CD4-positive, alpha-beta T cell treated with Interleukin-17A for 1 hour (primary cell): ENCODE measurements around the gene SLIT2.

Source experiments
- DNase-seq: peaks from one replicate; pipeline ENCODE4 v3.0.0-alpha.2; 2020

Gene SLIT2

DNA sequence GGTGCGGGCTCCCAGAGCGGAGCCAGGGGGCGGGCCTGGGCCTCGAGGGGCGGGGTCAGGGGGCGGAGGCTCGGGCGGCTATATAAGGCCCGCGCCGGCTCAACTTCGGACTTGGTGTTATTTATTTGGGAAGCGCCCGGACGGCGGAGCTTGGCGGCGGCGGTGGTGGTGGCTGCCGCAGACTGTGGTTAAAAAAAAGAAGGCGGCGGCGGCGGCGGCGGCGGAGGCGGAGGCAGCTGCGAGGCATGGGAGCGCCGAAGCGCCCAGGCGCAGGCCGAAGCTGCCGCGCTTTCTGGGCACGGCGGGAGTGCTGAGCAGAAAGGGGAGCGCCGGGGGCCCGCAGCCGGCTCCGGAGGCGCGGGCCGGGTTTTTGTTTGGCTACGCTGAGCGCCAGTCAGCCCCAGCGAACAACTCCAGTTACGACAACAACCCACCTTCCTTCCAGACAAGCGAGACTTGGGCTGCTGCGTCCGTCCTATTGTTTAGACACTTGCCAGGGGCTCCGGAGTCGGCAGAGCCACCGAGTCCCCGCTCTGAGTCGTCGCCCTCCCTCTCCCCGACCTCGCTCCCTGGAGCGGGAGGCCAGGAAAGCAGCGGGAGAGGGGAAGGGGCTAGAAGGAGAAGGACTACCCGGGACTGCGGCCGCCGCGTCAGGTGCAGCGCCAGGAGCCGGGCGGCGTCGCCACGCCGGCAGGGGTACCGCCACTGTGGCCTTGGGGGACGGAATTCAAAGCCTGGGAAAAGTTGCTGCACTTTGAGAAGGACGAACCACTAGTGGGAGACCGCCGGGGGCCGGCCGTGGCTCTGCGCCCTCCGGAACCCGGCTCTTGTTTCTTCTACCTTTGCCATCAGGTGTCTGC lies at the start of gene SLIT2:
TSS of gene SLIT2 (plus strand) at position 110 of the 860 bp plus-strand sequence. CDS start 1,911 bp downstream, outside the sequence.
- no peak for DNase-seq

DNA sequence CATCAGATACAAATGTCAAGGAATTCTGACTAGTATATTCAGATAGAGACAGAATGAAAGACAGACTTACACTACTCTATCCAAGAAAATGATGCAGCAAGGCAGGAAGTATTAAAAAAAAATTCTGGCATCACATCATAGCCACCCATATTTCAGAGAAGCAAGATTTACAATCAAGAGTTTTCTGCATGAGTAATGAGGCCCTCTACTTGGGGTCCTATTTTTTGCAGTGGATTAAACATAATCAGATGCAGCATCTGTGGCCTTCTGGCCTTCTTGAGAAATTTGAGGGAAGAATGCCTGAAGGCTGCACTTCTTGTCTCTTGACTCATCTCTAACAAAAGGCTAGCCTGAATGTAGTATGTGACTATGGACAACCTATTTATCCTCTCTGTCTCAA lies 48.2 kb upstream of the SLIT2 start:
- no peak for DNase-seq

GRCh38 chr4:20217521-20217920 lies 34.2 kb upstream of the SLIT2 start:
- DNase-seq, result no peak

DNA sequence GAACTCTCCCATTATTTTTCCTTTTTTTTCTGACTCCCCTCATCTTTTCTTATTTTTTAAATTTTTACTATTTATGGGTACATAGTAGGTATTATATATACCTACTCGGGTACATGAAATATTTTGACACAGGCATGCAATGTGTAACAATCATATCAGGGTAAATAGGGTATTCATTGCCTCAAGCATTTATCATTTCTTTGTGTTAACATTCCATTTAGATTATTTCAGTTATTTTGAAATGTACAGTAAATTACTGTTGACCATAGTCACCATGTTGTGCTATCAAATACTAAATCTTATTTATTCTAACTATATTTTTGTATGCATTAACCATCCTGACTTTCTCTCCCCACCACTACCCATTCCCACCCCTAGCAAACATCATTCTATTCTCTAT lies 33.8 kb upstream of the SLIT2 start:
- DNase-seq, result no peak

DNA sequence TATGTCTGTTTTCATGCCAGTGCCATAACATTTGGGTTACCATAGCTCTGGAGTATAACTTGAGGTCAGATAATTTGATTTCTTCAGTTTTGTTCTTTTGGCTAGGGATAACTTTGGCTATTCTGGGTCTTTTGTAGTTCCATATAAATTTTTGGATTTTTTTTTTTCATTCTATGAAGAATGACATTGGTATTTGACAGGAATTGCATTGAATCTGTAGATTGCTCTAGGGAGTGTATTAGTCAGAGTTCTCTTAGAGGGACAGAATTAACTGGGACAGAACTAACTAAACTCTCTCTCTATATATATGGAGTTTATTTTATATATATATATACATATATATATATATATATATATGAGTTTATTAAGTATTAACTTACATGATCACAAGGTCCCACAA lies 32.2 kb upstream of the SLIT2 start:
- no peak for DNase-seq

- no peak for DNase-seq
Observed at GRCh38 chr4:20237894-20238537, 13.7 kb upstream of the SLIT2 start.

GRCh38 chr4:20248155-20248558 lies 3.5 kb upstream of the SLIT2 start:
- DNase-seq, result no peak

- no peak for DNase-seq
Observed at GRCh38 chr4:20249333-20249732, 2.4 kb upstream of the SLIT2 start.

GRCh38 chr4:20251031-20251795 lies 492 bp upstream of the SLIT2 start:
- no peak for DNase-seq

DNA sequence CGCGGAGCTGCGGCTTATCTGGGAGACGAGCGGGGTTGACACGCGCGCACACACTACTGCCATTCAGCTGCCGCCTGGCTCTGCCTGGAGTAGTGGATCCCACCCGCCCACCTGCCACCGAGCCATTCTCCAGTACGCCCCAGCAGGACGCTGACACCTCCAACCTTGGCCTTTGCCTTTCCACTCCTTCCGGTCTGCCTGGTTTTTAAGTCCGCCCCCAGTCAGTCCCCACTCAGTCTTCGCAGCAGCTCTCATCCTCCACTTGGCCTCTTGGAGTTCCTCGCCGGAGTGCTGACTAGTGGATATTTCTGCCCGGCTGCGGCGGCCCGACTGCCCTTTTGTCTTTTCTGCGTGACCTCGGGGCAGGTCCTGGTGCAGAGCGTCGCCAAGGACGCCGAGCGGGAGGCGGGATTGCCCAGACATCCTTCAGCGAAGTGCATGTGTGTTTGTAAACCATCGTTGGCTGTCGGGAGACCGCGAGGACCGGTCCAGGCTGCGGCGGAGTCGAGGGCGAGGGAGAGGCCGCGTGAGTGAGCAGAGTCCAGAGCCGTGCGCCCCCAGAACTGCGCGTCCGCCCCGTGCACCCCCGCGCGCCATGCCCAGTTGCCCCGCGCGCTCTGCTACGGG lies 1.1 kb downstream of the SLIT2 start:
- no peak for DNase-seq

GRCh38 chr4:20253283-20253734 lies 1.6 kb downstream of the SLIT2 start:
- no peak for DNase-seq

DNA sequence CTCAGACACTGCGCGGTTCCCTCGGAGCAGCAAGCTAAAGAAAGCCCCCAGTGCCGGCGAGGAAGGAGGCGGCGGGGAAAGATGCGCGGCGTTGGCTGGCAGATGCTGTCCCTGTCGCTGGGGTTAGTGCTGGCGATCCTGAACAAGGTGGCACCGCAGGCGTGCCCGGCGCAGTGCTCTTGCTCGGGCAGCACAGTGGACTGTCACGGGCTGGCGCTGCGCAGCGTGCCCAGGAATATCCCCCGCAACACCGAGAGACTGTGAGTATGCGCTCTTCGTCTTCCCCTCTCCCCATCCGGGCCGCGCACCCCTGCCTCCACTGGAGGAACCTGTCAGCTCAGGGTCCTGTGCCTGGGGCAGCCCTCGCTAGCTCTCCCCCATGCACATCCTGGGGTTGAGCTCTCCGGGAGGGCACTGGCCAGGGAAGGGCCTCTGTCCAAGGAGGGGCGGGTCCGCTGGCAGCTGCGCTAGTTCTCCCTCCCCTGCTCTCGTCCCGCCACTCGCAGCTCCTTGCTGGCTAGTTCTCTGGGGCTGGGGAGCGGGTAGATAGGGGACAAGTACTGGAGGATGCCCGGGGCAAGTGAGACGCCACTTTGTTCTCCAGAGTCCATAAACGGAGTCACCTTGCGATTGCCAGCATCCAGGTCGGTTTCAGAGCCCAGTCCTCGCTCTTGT lies 2.2 kb downstream of the SLIT2 start:
- no peak for DNase-seq

DNA sequence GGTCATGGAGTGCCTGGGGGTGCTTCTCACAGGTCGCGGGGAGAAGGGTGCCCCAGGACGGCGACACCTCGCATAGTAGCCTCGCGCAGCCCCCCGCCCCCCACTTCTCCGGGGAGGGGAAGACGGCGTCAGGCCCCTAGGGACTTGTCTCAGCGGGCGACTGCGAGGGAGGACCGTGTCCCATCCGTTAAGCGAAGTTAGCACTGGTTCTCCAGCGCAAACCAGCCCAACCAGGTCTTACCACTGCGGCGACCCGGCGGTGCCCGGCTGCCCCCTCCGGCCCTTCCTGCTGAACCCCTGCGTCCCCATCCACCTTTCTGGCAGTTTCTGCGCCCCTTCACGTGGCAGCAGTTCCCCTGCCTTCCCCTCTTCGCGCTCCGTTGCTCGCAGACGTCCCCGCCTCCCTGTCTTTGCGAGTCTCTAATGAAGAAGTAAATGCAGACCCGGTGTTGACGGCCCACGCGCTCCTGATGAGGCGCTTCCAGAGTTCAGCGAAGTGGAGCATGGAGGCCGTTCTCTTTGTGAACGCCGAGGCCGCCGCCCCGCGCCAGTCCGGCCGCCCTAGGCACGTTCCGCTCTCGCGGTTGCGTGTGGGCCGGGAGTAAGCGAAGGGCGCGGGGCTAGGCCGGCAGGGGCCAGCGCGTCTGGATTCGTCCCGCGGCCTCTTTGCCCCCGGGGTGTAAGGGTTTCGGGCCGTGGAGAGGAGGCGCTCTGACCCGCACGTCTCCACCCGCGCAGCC lies 3.0 kb downstream of the SLIT2 start:
- DNase-seq, result no peak

- DNase-seq, result no peak
Observed at GRCh38 chr4:20255251-20255586, 3.5 kb downstream of the SLIT2 start.

GRCh38 chr4:20255823-20256222 lies 4.1 kb downstream of the SLIT2 start:
- no peak for DNase-seq

GRCh38 chr4:20256381-20256881 lies 4.7 kb downstream of the SLIT2 start:
- no peak for DNase-seq

GRCh38 chr4:20259707-20260106 lies 8.0 kb downstream of the SLIT2 start:
- DNase-seq, result no peak

DNA sequence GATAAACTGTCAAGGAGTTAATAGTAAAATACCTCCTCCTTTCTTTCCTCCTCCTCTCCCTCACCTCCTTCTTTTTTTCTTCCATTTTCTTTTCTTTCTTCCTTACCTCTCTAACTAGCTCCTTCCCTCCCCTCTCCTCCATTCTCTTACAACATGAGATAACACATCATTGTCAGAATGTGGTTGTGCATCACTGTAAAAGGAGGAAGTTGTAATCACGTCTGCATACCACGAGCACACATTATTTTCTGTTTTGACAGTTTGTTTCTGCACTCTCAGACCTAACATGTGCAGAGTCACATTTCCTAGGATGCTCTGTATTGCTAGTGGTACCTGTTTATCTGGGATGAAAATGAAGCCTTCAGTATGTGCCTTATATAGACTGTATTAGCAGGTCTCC lies 9.1 kb downstream of the SLIT2 start:
- no peak for DNase-seq

GRCh38 chr4:20262221-20262620 lies 10.5 kb downstream of the SLIT2 start:
- DNase-seq, result no peak

GRCh38 chr4:20264688-20265087 lies 13.0 kb downstream of the SLIT2 start:
- no peak for DNase-seq

GRCh38 chr4:20265726-20266125 lies 14.0 kb downstream of the SLIT2 start:
- no peak for DNase-seq
